ENCODE results near the gene USF2.

DNA sequence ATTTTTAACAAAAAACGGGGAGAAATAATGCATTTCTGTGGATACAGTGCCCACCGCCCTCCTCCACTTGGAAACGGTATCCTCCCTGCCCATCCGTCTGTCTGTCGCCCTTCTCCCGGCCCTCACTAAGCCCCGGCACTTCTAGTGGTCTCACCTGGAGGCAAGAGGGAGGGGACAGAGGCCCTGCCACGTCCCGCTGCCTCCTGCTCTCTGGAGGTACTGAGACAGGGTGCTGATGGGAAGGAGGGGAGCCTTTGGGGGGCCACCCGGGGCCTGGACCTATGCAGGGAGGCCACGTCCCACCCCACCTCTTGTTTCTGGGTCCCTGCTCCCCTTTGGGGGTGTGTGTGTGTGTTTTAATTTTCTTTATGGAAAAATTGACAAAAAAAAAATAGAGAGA, 10.6 kb downstream of the USF2 start:
- no peak for TF ChIP-seq TAF1 (IDR thresholded peaks at IDR 0.05; ENCODE audit: low read depth)
- TF ChIP-seq EP300 (IDR thresholded peaks at IDR 0.05; ENCODE audit: borderline replicate concordance): no peak
- TF ChIP-seq, protein P1, sequence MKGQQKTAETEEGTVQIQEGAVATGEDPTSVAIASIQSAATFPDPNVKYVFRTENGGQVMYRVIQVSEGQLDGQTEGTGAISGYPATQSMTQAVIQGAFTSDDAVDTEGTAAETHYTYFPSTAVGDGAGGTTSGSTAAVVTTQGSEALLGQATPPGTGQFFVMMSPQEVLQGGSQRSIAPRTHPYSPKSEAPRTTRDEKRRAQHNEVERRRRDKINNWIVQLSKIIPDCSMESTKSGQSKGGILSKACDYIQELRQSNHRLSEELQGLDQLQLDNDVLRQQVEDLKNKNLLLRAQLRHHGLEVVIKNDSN (IDR thresholded peaks at IDR 0.05): no peak
- no peak for TF ChIP-seq ZBTB7A (IDR thresholded peaks at IDR 0.05; ENCODE audit: low read depth)
- TF ChIP-seq CREB1 (IDR thresholded peaks at IDR 0.05; ENCODE audit: low read depth): no peak

All from Ishikawa (cell line).